GM10248 (cell line): ENCODE measurements around the gene PRKCQ.

Source experiments
- CTCF ChIA-PET: fragments of 300-600 bp; sonication (Branson Sonifier 250); formaldehyde crosslinking; extraction: SDS; loops from one replicate; lab custom pipeline; 2021; ENCODE audit warnings: antibody characterized with exemption; lab: Yijun Ruan, JAX
- POLR2A ChIA-PET: fragments of 350-650 bp; sonication (Branson Sonifier 250); formaldehyde crosslinking; extraction: SDS; loops from one replicate; lab custom pipeline; 2020; ENCODE audit warnings: antibody characterized with exemption; lab: Yijun Ruan, JAX
- DNase-seq: peaks from one replicate; pipeline ENCODE4 v3.0.0; 2012; ENCODE audit errors: extremely low spot score
- TF ChIP-seq, protein P1 (sequence below): IDR thresholded peaks from 2 replicates; pipeline ENCODE4 v1.5.1; 2012; ENCODE audit warnings: mild to moderate bottlenecking, low read depth; ENCODE audit errors: extremely low read depth, missing control alignments, control extremely low read depth

Gene PRKCQ

GRCh38 chr10:6542999-6543430 lies 37.1 kb downstream of the PRKCQ start:
- DNase-seq, result no peak
- ChIA-PET CTCF (interaction anchor here (0.8 kb wide), 1 partner anchor 9 kb away, joined by 4 read pairs; no protein-coding TSS in a partner anchor), POLR2A (interaction anchor here (0.6 kb wide), 1 partner anchor 1233 kb away, joined by 4 read pairs; no protein-coding TSS in a partner anchor)
- TF ChIP-seq, protein P1, sequence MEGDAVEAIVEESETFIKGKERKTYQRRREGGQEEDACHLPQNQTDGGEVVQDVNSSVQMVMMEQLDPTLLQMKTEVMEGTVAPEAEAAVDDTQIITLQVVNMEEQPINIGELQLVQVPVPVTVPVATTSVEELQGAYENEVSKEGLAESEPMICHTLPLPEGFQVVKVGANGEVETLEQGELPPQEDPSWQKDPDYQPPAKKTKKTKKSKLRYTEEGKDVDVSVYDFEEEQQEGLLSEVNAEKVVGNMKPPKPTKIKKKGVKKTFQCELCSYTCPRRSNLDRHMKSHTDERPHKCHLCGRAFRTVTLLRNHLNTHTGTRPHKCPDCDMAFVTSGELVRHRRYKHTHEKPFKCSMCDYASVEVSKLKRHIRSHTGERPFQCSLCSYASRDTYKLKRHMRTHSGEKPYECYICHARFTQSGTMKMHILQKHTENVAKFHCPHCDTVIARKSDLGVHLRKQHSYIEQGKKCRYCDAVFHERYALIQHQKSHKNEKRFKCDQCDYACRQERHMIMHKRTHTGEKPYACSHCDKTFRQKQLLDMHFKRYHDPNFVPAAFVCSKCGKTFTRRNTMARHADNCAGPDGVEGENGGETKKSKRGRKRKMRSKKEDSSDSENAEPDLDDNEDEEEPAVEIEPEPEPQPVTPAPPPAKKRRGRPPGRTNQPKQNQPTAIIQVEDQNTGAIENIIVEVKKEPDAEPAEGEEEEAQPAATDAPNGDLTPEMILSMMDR, result no peak

- ChIA-PET POLR2A (no interaction called here), CTCF (no interaction called here)
- TF ChIP-seq, protein P1, result no peak
- no peak for DNase-seq
These were observed 40.2 kb downstream of the PRKCQ start for GRCh38 chr10:6539833-6540232.

GRCh38 chr10:6537770-6538169 lies 42.3 kb downstream of the PRKCQ start:
- CTCF ChIA-PET, result interaction anchor here (1.6 kb wide), 1 partner anchor 14 kb away, joined by 4 read pairs; no protein-coding TSS in a partner anchor
- TF ChIP-seq, protein P1, result no peak

GRCh38 chr10:6536102-6536501 lies 44.0 kb downstream of the PRKCQ start:
- POLR2A ChIA-PET, result no interaction called here
- CTCF ChIA-PET, result no interaction called here
- DNase-seq, result no peak
- TF ChIP-seq, protein P1, result no peak

More at GRCh38 chr10:6537770-6538169, 42.3 kb downstream of the PRKCQ start:
- no peak for DNase-seq
- POLR2A ChIA-PET, result no interaction called here

DNA sequence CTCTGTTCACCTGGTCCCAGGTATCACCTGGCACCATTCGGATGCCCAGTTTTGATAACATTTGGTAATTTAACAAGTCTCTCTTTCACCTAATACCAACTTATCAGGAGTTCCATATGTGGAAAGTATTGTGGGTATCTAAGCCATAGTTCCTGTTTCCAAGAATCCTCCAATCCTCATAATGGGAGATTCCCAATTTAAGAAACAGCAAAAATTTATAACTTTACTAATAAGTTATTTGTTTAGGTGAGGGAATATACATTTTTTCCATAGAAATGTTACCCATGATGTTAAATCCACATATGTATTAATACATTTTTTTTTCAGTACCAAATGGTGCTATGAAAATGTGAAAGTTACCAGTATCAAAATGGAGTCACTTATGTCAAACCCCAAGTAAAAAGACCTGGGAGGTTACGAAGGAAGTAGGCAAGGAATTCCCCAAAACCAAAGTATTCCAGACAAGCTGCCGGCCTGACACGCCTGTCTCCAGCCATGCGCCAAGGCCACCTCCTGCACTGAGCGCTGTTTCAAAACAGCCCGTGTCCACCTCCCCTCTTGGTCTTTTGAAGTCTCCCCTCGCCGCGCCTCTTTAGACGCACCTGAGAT lies 44.8 kb downstream of the PRKCQ start:
- ChIA-PET POLR2A (no interaction called here), CTCF (no interaction called here)
- DNase-seq, result no peak
- TF ChIP-seq, protein P1, result no peak

DNA sequence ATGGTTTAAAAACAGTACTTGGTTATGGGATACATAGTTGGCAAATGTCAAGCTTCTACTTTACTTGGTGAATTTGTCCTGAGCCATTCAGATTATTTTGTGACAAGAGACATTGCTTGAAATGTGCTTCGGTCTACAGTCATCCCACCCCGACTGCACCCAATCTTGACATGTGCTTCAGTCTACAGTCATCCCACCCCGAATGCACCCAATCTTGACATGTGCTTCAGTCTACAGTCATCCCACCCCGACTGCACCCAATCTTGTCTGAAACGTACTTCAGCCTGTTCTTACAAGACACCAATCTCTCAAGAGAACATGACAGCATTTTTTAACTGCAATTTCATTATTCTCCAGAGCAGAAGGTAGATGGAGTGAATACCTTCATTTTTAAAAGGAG lies 47.8 kb downstream of the PRKCQ start:
- ChIA-PET POLR2A (no interaction called here), CTCF (interaction anchor here (1.1 to 1.5 kb wide), 4 partner anchors 25 to 86 kb away, joined by 3 to 6 read pairs (median 3); no protein-coding TSS in a partner anchor)
- no peak for DNase-seq
- TF ChIP-seq, protein P1, result no peak

DNA sequence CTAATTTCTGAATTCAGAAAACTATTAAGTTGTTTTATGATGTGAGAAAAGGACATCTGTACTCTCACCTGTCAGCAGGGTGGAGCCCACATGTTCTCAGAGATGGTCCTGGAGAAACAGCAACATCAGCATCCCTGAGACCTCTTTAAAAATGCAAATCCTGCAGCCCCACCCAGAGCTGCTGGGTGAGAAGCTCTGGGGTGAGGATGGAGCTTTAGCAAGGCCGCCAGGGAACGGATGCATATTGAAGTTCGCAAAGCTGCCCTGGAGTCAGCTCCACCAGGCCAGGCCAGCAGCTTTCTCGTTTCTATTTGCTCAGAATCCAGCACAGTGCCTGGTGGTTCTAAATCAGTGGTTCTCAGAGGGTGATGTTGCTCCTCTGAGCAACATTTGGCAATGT lies 49.1 kb downstream of the PRKCQ start:
- POLR2A ChIA-PET, result no interaction called here
- TF ChIP-seq, protein P1, result no peak
- CTCF ChIA-PET, result no interaction called here
- no peak for DNase-seq
